ENCODE data around the gene SLC25A51. TPM values are rescaled to one million over a fixed set of nuclear protein-coding genes. Genes with fewer than 3 reads are reported as not detected.

Gene SLC25A51
- total and polyA plus RNA-seq, 11 donors, result 8.6 to 27.6 (median 22.1) TPM

DNA sequence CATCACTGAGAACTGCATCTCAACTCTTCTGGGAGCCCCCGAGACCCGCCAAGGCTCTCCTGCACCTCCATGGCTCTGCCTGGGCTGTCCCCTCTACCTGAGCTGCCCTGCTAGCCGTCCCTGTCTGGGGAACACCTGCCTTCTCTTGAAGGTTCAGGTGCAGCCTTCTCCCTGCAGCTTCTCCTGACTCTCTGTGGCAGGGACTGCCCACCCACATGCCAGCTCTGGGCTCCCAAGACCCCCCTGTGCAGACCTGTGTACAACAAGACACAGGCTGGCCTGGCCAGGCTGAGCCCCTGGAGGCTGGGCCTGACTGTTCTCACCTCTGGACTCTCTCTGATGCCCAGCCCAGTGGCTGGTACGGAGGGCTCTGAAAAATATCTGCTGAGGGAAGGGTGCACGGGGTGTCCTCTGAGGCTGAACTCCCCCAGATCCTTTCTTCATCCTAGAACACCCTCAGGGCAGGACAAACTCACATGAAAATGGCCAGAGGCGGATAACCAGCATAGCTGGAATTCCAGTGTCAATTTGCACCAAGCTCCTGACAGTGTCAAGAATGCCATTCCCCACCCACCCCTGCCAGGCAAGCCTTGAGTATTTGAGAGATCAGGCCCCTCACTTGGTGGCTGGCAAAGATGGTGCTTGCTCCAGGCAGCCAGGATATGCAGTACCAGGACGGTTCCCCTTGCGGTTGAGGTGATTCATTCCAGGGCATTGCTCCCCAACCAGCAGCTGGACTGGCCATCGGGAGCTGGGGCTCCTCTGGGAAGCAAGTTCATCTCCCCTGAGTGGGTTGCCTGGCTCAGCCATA, 40.9 kb upstream of the SLC25A51 start:
- Histone ChIP-seq H3K27me3 (no peaks in the 10 kb centered on the region), H3K9me3 (no peaks in the 10 kb centered on the region), H3K36me3 (peaks cover 0 to 34% (median 14%) of the 10 kb centered on the region in 9 donors), H3K27ac (peak overlapping the region in 2 of 12 donors; percentile 30 to 34), H3K4me3 (no peak overlapping the region), H3K4me1 (peaks cover 0 to 65% (median 34%) of the 10 kb centered on the region in 12 donors)
- intact Hi-C loops (cut with DNase I), result loop anchor here in 2 of 10 donors (5.0 kb wide), 2 partner anchors 37 to 122 kb away; partner anchors contain the start of gene SHB (in 1 of the 2)
- TF ChIP-seq, protein P1, sequence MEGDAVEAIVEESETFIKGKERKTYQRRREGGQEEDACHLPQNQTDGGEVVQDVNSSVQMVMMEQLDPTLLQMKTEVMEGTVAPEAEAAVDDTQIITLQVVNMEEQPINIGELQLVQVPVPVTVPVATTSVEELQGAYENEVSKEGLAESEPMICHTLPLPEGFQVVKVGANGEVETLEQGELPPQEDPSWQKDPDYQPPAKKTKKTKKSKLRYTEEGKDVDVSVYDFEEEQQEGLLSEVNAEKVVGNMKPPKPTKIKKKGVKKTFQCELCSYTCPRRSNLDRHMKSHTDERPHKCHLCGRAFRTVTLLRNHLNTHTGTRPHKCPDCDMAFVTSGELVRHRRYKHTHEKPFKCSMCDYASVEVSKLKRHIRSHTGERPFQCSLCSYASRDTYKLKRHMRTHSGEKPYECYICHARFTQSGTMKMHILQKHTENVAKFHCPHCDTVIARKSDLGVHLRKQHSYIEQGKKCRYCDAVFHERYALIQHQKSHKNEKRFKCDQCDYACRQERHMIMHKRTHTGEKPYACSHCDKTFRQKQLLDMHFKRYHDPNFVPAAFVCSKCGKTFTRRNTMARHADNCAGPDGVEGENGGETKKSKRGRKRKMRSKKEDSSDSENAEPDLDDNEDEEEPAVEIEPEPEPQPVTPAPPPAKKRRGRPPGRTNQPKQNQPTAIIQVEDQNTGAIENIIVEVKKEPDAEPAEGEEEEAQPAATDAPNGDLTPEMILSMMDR (IDR thresholded peaks at IDR 0.05), result no peak
- TF ChIP-seq POLR2A (IDR thresholded peaks at IDR 0.05), result no peak
- ATAC-seq (peak in 2 of 4 donors; percentile 20 to 24), DNase-seq (peak in 1 of 5 donors; percentile 34)
- WGBS, 4 donors, result 67 to 88% (median 76%) methylated on average over 7 to 9 of the region's 9 CpGs

GRCh38 chr9:37944266-37944650, 40.3 kb upstream of the SLC25A51 start:
- H3K9me3 ChIP-seq, result no peaks in the 10 kb centered on the region
- intact Hi-C loops (cut with DNase I), result loop anchor here in 1 of 10 donors (5.0 kb wide), 1 partner anchor 123 kb away; the partner anchor contains the start of gene SHB
- no peaks in the 10 kb centered on the region for H3K27me3 ChIP-seq
- ATAC-seq (peak in 1 of 4 donors; percentile 4), DNase-seq (no peak)
- H3K27ac ChIP-seq, result peak overlapping the region in 4 of 12 donors; percentile 5 to 45 (median 32)
- TF ChIP-seq, protein P1 (IDR thresholded peaks at IDR 0.05), result no peak
- no peak for TF ChIP-seq POLR2A (IDR thresholded peaks at IDR 0.05)
- peaks cover 0 to 34% (median 14%) of the 10 kb centered on the region in 9 donors for H3K36me3 ChIP-seq
- WGBS, 4 donors, result 86 to 88% (median 88%) methylated on average over 3 to 7 of the region's 7 CpGs
- H3K4me3 ChIP-seq, result no peak overlapping the region
- peaks cover 0 to 68% (median 39%) of the 10 kb centered on the region in 12 donors for H3K4me1 ChIP-seq

DNA sequence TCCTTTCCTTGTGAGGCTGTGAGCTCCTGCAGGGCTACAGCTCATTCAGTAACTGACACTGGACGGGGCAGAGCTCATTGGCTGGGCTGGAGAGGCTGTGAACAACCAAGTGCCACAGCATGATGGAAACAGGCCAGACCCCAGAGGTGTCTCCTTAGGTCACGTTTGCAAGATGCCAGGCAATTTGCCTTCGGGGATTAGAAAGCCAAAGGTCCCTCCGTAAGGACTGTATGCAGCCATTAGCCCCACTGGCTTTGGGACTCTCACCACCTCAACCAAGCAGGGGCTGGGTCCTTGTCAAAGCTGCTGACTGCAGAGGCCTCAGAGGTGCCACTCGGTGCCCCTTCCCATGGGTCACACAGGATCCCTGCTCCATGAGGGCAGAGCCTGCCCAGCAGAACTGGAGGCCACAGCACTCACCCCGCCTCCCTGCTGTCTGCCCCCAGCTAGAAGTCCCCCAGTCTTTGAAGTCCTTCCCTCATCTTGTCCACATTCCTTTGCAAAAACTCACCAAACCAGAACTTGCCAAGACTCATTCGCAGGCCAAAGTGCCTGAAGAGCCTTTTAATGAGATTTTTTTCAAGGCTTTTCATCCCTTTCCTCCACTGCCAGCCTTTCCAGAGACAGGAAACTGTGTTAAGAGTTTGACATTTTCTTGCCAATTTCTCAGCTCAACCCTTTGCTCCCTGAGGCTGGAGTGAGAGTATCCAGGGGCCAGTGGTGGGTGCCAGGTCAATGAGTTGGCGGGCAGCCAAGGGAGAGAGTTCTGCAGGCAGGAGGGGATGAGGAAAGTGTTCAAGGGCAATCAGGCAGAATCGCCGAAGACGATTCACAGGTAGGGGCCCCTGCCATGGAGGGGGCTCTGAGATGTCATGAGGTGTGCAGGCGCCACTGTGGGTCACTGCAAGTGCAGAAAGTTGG, 39.7 kb upstream of the SLC25A51 start:
- Histone ChIP-seq H3K4me1 (peaks cover 6 to 75% (median 45%) of the 10 kb centered on the region in 12 donors), H3K9me3 (no peaks in the 10 kb centered on the region), H3K27ac (peak overlapping the region in 5 of 12 donors; percentile 5 to 45 (median 30)), H3K4me3 (no peak overlapping the region), H3K27me3 (no peaks in the 10 kb centered on the region), H3K36me3 (peaks cover 0 to 33% (median 14%) of the 10 kb centered on the region in 9 donors)
- TF ChIP-seq, protein P1 (IDR thresholded peaks at IDR 0.05), result no peak
- no peak for TF ChIP-seq POLR2A (IDR thresholded peaks at IDR 0.05)
- ATAC-seq, result peak; percentile 28 to 48 (median 42)
- 53 to 63% (median 60%) methylated on average over 12 of the region's 12 CpGs for WGBS, 4 donors
- DNase-seq, result peak in 3 of 5 donors; percentile 60 to 67 (median 63)
- intact Hi-C loops (cut with DNase I), result loop anchor here in 1 of 10 donors (5.0 kb wide), 1 partner anchor 124 kb away; the partner anchor contains the start of gene SHB

Measured in heart left ventricle (tissue), 16 donors.